Hepatocyte (in vitro differentiated cells): ENCODE results near the gene LLGL2. TPM values are rescaled to one million over a fixed set of nuclear protein-coding genes. Genes with fewer than 3 reads are reported as not detected.

ENCODE experiments used
- DNase-seq: peaks from one replicate; pipeline ENCODE4 v3.0.0-alpha.2; 2016; ENCODE audit warnings: low spot score
- H2AFZ ChIP-seq: fragments of 200-600 bp; sonication (generic); 2 replicates; pipeline ENCODE4 v1.6.0; 2016; ENCODE audit warnings: antibody characterized with exemption, mild to moderate bottlenecking
- H3K27ac ChIP-seq: fragments of 200-600 bp; sonication (generic); 2 replicates; pipeline ENCODE4 v1.5.1; 2016; ENCODE audit warnings: mild to moderate bottlenecking
- H3K27me3 ChIP-seq: fragments of 200-600 bp; sonication (generic); 2 replicates; pipeline ENCODE4 v1.6.1; 2016
- H3K36me3 ChIP-seq: fragments of 200-600 bp; sonication (generic); replicated peaks from 2 replicates; pipeline ENCODE4 v1.5.1; 2016; ENCODE audit warnings: low read depth; ENCODE audit not compliant: insufficient read depth
- H3K4me1 ChIP-seq: fragments of 200-600 bp; sonication (generic); 2 replicates; pipeline ENCODE4 v1.5.1; 2016; ENCODE audit warnings: mild to moderate bottlenecking, moderate library complexity; ENCODE audit not compliant: insufficient read depth
- H3K4me2 ChIP-seq: fragments of 200-600 bp; sonication (generic); 2 replicates; pipeline ENCODE4 v1.6.0; 2016
- H3K4me3 ChIP-seq: fragments of 200-600 bp; sonication (generic); 2 replicates; pipeline ENCODE4 v1.5.1; 2016; ENCODE audit warnings: mild to moderate bottlenecking
- H3K79me2 ChIP-seq: fragments of 200-600 bp; sonication (generic); 2 replicates; pipeline ENCODE4 v1.6.0; 2017; ENCODE audit warnings: mild to moderate bottlenecking
- H3K9me2 ChIP-seq: fragments of 200-600 bp; sonication (generic); replicated peaks from 2 replicates; pipeline ENCODE4 v1.6.0; 2017; ENCODE audit warnings: mild to moderate bottlenecking; ENCODE audit not compliant: insufficient read depth
- H3K9me3 ChIP-seq: fragments of 200-600 bp; sonication (generic); 2 replicates; pipeline ENCODE4 v1.5.1; 2016; ENCODE audit warnings: low read depth, mild to moderate bottlenecking
- H4K20me1 ChIP-seq: fragments of 200-600 bp; sonication (generic); 2 replicates; pipeline ENCODE4 v1.6.0; 2016; ENCODE audit warnings: mild to moderate bottlenecking; ENCODE audit not compliant: insufficient read depth, poor library complexity, severe bottlenecking
- EZH2 ChIP-seq: fragments of 200-600 bp; sonication (generic); IDR thresholded peaks from 2 replicates; pipeline ENCODE4 v1.6.1; 2016; ENCODE audit warnings: antibody characterized with exemption, mild to moderate bottlenecking, borderline replicate concordance
- EZH2phosphoT487 ChIP-seq: fragments of 200-600 bp; sonication (generic); IDR thresholded peaks from one replicate; pipeline ENCODE4 v1.6.1; 2018; ENCODE audit warnings: antibody characterized with exemption, mild to moderate bottlenecking, low read depth, moderate library complexity; ENCODE audit not compliant: unreplicated experiment, severe bottlenecking
- WGBS: methylation state at CpG from one replicate; pipeline ENCODE4 v1.1.6; 2016; ENCODE audit warnings: low lambda C conversion rate; ENCODE audit errors: missing lambda C conversion rate; 5-methylcytosine and 5-hydroxymethylcytosine counted together
- polyA plus RNA-seq: library from polyadenylated mRNA; unstranded; fragments of >200 nt; fragmentation: Nextera tagmentation; extraction: Ambion mirVana; gene quantifications from 2 replicates; pipeline ENCODE4 v1.2.1, GENCODE V29; 2016
- total RNA-seq: library from RNA; depleted of rRNA; stranded (reverse); fragments of >200 nt; gene quantifications from 2 replicates; pipeline ENCODE4 v1.2.3, GENCODE V29; 2014
- TF ChIP-seq, protein P1 (sequence below): fragments of 200-600 bp; sonication (generic); IDR thresholded peaks from 2 replicates; pipeline ENCODE4 v1.5.1; 2016; ENCODE audit warnings: antibody characterized with exemption, mild to moderate bottlenecking; ENCODE audit not compliant: poor library complexity

LLGL2 gene
- total and polyA plus RNA-seq, 2 experiments from 2014 or later, result 81.8 to 154 TPM

DNA sequence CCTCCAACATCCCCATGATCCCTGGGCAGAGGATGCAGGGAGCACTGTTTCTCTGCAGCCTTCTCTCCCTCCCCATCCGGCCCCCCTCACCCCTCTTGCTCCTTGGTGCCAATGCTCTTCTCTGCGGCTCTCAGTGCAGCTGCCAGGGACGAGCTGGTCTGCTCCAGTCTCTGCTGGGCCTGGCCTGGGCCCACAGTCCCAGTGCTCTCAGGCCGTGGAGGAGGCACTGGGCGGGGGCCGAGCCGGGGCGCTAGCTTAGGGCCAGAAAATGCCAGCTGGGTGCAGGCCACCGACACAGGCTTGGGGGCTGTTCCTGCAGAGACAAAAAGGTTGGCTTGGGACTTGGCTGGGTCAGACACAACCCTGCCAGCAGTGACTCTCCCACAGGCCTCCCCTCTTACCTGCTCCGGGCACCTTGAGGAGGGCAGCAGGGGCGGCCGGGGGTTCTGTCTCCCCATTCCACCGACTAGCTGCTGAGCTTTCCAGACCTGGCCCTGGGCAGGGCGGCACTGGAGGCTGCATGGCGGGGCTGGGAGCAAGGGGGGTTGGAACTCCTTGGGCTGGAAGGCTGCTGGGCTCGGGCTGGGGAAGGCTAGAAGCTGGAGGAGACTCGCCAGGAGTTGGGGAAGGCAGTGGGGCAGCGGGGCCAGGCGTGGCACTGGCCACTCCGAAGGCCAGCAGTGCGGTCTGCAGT lies 24.0 kb upstream of the LLGL2 start:
- no peaks in the 10 kb centered on the region for H3K36me3 ChIP-seq

DNA sequence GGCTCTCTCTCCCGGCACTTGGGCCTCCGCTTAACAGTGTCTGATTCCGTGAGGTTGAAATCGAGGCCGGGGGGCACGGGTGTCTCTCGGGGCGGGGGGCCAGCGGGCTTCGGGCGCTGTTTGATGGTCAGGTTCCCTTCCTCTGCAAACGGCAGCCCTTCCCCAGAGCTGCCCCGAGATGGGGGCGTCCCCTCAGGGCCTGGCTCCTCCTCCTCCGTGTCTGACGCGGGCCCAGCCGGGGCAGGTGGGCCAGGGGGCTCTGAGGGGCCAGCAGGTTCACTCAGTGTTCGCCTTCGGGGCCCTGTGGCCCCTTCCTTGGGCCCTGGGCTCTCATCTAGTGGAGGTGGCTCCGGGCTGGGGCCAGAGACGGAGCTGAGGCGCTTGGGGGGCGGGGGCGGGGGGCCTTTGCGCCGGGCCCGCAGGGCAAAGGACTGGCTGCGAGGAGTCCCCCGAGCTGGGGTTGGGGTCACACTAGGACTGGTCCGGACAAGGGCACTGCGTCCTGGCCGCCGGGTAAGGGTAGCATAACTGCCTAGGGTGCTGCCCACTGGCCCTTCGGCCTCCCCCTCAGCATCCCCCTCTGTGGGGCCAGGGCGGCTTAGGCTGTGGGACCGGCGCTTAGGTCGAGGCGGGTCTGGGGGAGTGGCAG lies 23.3 kb upstream of the LLGL2 start:
- no peaks in the 10 kb centered on the region for H3K27me3 ChIP-seq
- TF ChIP-seq EZH2phosphoT487, result no peak
- TF ChIP-seq, protein P1, sequence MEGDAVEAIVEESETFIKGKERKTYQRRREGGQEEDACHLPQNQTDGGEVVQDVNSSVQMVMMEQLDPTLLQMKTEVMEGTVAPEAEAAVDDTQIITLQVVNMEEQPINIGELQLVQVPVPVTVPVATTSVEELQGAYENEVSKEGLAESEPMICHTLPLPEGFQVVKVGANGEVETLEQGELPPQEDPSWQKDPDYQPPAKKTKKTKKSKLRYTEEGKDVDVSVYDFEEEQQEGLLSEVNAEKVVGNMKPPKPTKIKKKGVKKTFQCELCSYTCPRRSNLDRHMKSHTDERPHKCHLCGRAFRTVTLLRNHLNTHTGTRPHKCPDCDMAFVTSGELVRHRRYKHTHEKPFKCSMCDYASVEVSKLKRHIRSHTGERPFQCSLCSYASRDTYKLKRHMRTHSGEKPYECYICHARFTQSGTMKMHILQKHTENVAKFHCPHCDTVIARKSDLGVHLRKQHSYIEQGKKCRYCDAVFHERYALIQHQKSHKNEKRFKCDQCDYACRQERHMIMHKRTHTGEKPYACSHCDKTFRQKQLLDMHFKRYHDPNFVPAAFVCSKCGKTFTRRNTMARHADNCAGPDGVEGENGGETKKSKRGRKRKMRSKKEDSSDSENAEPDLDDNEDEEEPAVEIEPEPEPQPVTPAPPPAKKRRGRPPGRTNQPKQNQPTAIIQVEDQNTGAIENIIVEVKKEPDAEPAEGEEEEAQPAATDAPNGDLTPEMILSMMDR, result no peak
- TF ChIP-seq EZH2, result no peak
- no peak overlapping the region for H3K4me2 ChIP-seq
- no peaks in the 10 kb centered on the region for H3K79me2 ChIP-seq
- no peak overlapping the region for H3K4me3 ChIP-seq
- H2AFZ ChIP-seq, result no peak overlapping the region
- no peak overlapping the region for H3K27ac ChIP-seq
- no peaks in the 10 kb centered on the region for H3K4me1 ChIP-seq
- WGBS, result 94% methylated on average over 25 of the region's 40 CpGs
- no peaks in the 10 kb centered on the region for H3K9me3 ChIP-seq
- H3K36me3 ChIP-seq, result no peaks in the 10 kb centered on the region
- no peaks in the 10 kb centered on the region for H3K9me2 ChIP-seq
- DNase-seq, result no peak
- H4K20me1 ChIP-seq, result no peaks in the 10 kb centered on the region

More for the DNA sequence above, 24.0 kb upstream of the LLGL2 start:
- Histone ChIP-seq H3K9me3 (no peaks in the 10 kb centered on the region), H3K79me2 (no peaks in the 10 kb centered on the region), H3K4me2 (no peak overlapping the region), H3K9me2 (no peaks in the 10 kb centered on the region), H4K20me1 (no peaks in the 10 kb centered on the region), H3K27ac (no peak overlapping the region), H3K4me3 (no peak overlapping the region), H3K27me3 (no peaks in the 10 kb centered on the region), H3K4me1 (no peaks in the 10 kb centered on the region), H2AFZ (no peak overlapping the region)
- TF ChIP-seq EZH2 (no peak), EZH2phosphoT487 (no peak)
- TF ChIP-seq, protein P1, result no peak
- 95% methylated on average over 18 of the region's 21 CpGs for WGBS
- DNase-seq, result no peak

DNA sequence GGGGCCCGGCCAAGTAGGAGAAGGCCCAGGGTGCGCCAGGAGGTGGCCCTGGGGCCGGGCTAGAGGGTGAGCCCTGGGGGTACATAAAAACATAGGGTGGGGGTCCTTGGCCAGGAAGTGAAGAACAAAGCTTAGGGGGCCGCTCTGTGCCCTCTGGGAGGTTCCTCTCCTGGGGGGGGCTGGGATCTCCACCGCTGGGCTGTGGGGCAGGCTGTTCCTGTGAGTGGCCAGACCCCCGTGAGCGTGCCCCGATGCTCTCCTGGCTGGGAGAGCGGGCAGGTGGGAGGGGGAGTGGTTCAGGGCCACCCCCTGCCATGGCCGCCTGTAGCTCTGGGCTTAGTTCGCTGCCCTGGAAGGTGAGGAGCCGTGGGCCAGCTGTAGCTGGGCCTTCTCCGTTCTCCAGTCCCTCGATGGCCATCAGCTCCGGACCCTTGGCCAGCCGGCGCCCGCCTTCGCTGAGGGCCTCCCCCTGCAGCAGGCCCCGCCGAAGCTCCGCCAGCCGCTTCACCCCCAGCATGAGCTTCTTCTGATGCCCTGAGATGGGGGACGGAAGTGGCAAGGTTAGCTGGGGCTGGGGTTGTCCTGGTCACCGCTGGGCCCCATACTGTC lies 22.7 kb upstream of the LLGL2 start:
- no peaks in the 10 kb centered on the region for H4K20me1 ChIP-seq
- no peak overlapping the region for H3K4me2 ChIP-seq
- H3K4me1 ChIP-seq, result no peaks in the 10 kb centered on the region
- H3K4me3 ChIP-seq, result no peak overlapping the region
- H3K9me2 ChIP-seq, result no peaks in the 10 kb centered on the region
- no peaks in the 10 kb centered on the region for H3K36me3 ChIP-seq
- no peaks in the 10 kb centered on the region for H3K79me2 ChIP-seq
- no peaks in the 10 kb centered on the region for H3K9me3 ChIP-seq
- H3K27me3 ChIP-seq, result no peaks in the 10 kb centered on the region
- H3K27ac ChIP-seq, result no peak overlapping the region
- TF ChIP-seq, protein P1, result no peak
- TF ChIP-seq EZH2 (no peak), EZH2phosphoT487 (no peak)
- DNase-seq, result no peak
- H2AFZ ChIP-seq, result no peak overlapping the region
- WGBS, result 90% methylated on average over 14 of the region's 25 CpGs
